IMR-90 (cell line): Measurements from ENCODE around the gene CNFN. TPM values are rescaled to one million over a fixed set of nuclear protein-coding genes. Genes with fewer than 3 reads are reported as not detected.

Experiments used
- ATAC-seq: fragments of 200-7000 bp; cut with Tn5 transposase; 2 replicates; pipeline ENCODE4 v1.9.1; 2020; ENCODE audit warnings: low read depth, mild to moderate bottlenecking, moderate library complexity
- BruUV-seq: library from RNA; stranded (reverse); fragments of 400-500 nt; replicated peaks from 2 replicates; lab custom pipeline; 2021; lab: Mats Ljungman, UMichigan
- CTCF ChIA-PET: fragments of 300-600 bp; formaldehyde crosslinking; extraction: SDS; loops from one replicate; lab custom pipeline; 2021; ENCODE audit warnings: antibody characterized with exemption; lab: Yijun Ruan, JAX
- POLR2A ChIA-PET: fragments of 300-600 bp; sonication (Branson Sonifier 250); formaldehyde crosslinking; loops from one replicate; lab custom pipeline; 2022; ENCODE audit warnings: antibody characterized with exemption; ENCODE audit not compliant: unreplicated experiment; lab: Charles Lee
- DNase-seq: peaks from one replicate; pipeline ENCODE4 v3.0.0; 2013
- H2AFZ ChIP-seq: replicated peaks from 2 replicates; pipeline ENCODE3; 2013; ENCODE audit warnings: low read length, mild to moderate bottlenecking; ENCODE audit not compliant: poor library complexity
- H2AK5ac ChIP-seq: 2 replicates; pipeline ENCODE4 v1.6.1; 2013; ENCODE audit warnings: low read depth, low read length, inconsistent platforms
- H2AK9ac ChIP-seq: replicated peaks from 2 replicates; pipeline ENCODE3; 2013; ENCODE audit warnings: mild to moderate bottlenecking, low read depth, low read length, moderate library complexity; ENCODE audit not compliant: poor library complexity
- H2BK120ac ChIP-seq: 2 replicates; pipeline ENCODE4 v1.6.1; 2013; ENCODE audit warnings: low read depth, low read length, inconsistent platforms
- H2BK15ac ChIP-seq: 3 replicates; pipeline ENCODE4 v1.6.1; 2013; ENCODE audit warnings: low read depth, low read length, inconsistent platforms
- H2BK20ac ChIP-seq: 2 replicates; pipeline ENCODE4 v1.6.1; 2013; ENCODE audit warnings: low read depth, mild to moderate bottlenecking, inconsistent platforms, low read length, moderate library complexity
- H2BK5ac ChIP-seq: 2 replicates; pipeline ENCODE4 v1.6.1; 2013; ENCODE audit warnings: mild to moderate bottlenecking, low read depth, low read length, inconsistent platforms; ENCODE audit not compliant: poor library complexity, severe bottlenecking
- H3K14ac ChIP-seq: replicated peaks from 2 replicates; pipeline ENCODE4 v1.6.1; 2013; ENCODE audit warnings: low read depth, low read length, inconsistent platforms
- H3K18ac ChIP-seq: 2 replicates; pipeline ENCODE4 v1.6.1; 2013; ENCODE audit warnings: low read depth, low read length, control low read depth
- H3K23ac ChIP-seq: 2 replicates; pipeline ENCODE4 v1.6.1; 2013; ENCODE audit warnings: low read depth, low read length, inconsistent platforms
- H3K27ac ChIP-seq: 2 replicates; pipeline ENCODE4 v1.5.1; 2013; ENCODE audit warnings: mild to moderate bottlenecking, control low read depth, low read length; ENCODE audit not compliant: insufficient read depth
- H3K27me3 ChIP-seq: 2 replicates; pipeline ENCODE4 v1.6.1; 2013; ENCODE audit warnings: low read length; ENCODE audit not compliant: control insufficient read depth, insufficient read depth
- H3K36me3 ChIP-seq: 2 replicates; pipeline ENCODE4 v1.6.1; 2013; ENCODE audit warnings: low read length, mixed read lengths; ENCODE audit not compliant: control insufficient read depth, insufficient read depth
- H3K4ac ChIP-seq: 2 replicates; pipeline ENCODE4 v1.6.1; 2013; ENCODE audit warnings: low read depth, low read length, inconsistent platforms
- H3K4me1 ChIP-seq: 2 replicates; pipeline ENCODE4 v1.6.1; 2013; ENCODE audit warnings: low read length, mixed read lengths; ENCODE audit not compliant: control insufficient read depth, insufficient read depth
- H3K4me2 ChIP-seq: 2 replicates; pipeline ENCODE4 v1.6.1; 2013; ENCODE audit warnings: low read depth, mild to moderate bottlenecking, control low read depth, low read length, moderate library complexity
- H3K4me3 ChIP-seq: 2 replicates; pipeline ENCODE4 v1.5.1; 2013; ENCODE audit warnings: low read depth, mild to moderate bottlenecking, control low read depth, low read length, moderate library complexity; ENCODE audit not compliant: insufficient read depth
- H3K56ac ChIP-seq: 2 replicates; pipeline ENCODE4 v1.6.1; 2013; ENCODE audit warnings: low read length, inconsistent platforms; ENCODE audit not compliant: insufficient read depth; ENCODE audit errors: extremely low read depth
- H3K79me1 ChIP-seq, 2 experiments: 2 replicates each; pipeline ENCODE4 v1.6.1; 2013; ENCODE audit warnings: low read length in 2 of 2, inconsistent platforms in 1 of 2, low read depth in 1 of 2
- H3K9ac ChIP-seq: 2 replicates; pipeline ENCODE4 v1.6.1; 2013; ENCODE audit warnings: low read depth, low read length, control low read depth
- H3K9me1 ChIP-seq: 2 replicates; pipeline ENCODE4 v1.6.1; 2013; ENCODE audit warnings: low read length, inconsistent platforms; ENCODE audit not compliant: insufficient read depth
- H3K9me3 ChIP-seq: 2 replicates; pipeline ENCODE4 v1.6.1; 2013; ENCODE audit warnings: low read length; ENCODE audit not compliant: control insufficient read depth, insufficient read depth
- H4K20me1 ChIP-seq: 2 replicates; pipeline ENCODE4 v1.6.1; 2013; ENCODE audit warnings: low read length, inconsistent platforms; ENCODE audit not compliant: insufficient read depth
- H4K5ac ChIP-seq: 2 replicates; pipeline ENCODE4 v1.6.1; 2013; ENCODE audit warnings: mild to moderate bottlenecking, low read depth, low read length, control low read depth
- H4K8ac ChIP-seq, 2 experiments: 2 replicates each; pipeline ENCODE4 v1.6.1; 2013; ENCODE audit warnings: low read depth in 2 of 2, low read length in 2 of 2, control low read depth in 1 of 2, inconsistent platforms in 1 of 2
- H4K91ac ChIP-seq: 2 replicates; pipeline ENCODE4 v1.6.1; 2013; ENCODE audit warnings: low read depth, low read length, inconsistent platforms; ENCODE audit not compliant: insufficient read depth
- BHLHE40 ChIP-seq: fragments of 150-350 bp; IDR thresholded peaks from 2 replicates; pipeline ENCODE4 v1.6.1; 2016; ENCODE audit warnings: mild to moderate bottlenecking, low read depth, low read length
- CEBPB ChIP-seq: IDR thresholded peaks from 2 replicates; pipeline ENCODE4 v1.6.1; 2012; ENCODE audit warnings: low read depth, low read length, improper control_type of control experiment
- CHD1 ChIP-seq: IDR thresholded peaks from 2 replicates; pipeline ENCODE4 v1.6.1; 2012; ENCODE audit warnings: low read depth, low read length, improper control_type of control experiment
- CTCF ChIP-seq: conservative IDR thresholded peaks from 2 replicates; pipeline ENCODE4 v1.5.1; 2012; ENCODE audit warnings: mild to moderate bottlenecking, low read depth, low read length, improper control_type of control experiment
- FOS ChIP-seq: fragments of 150-350 bp; IDR thresholded peaks from 2 replicates; pipeline ENCODE4 v1.6.1; 2016; ENCODE audit warnings: low read depth, low read length
- MAFK ChIP-seq: IDR thresholded peaks from 2 replicates; pipeline ENCODE4 v1.6.1; 2012; ENCODE audit warnings: low read depth, low read length, improper control_type of control experiment
- MAZ ChIP-seq: IDR thresholded peaks from 2 replicates; pipeline ENCODE4 v1.6.1; 2012; ENCODE audit warnings: low read depth, mild to moderate bottlenecking, low read length, improper control_type of control experiment, moderate library complexity, borderline replicate concordance
- MXI1 ChIP-seq: IDR thresholded peaks from 2 replicates; pipeline ENCODE4 v1.6.1; 2012; ENCODE audit warnings: low read depth, mild to moderate bottlenecking, low read length, moderate library complexity, borderline replicate concordance
- NFE2L2 ChIP-seq: fragments of 150-350 bp; IDR thresholded peaks from 2 replicates; pipeline ENCODE4 v1.6.1; 2016; ENCODE audit warnings: low read depth, mild to moderate bottlenecking, low read length
- POLR2A ChIP-seq: IDR thresholded peaks from 2 replicates; pipeline ENCODE4 v1.6.1; 2012; ENCODE audit warnings: mild to moderate bottlenecking, low read depth, low read length
- RAD21 ChIP-seq: IDR thresholded peaks from 2 replicates; pipeline ENCODE4 v1.6.1; 2012; ENCODE audit warnings: low read length, improper control_type of control experiment
- RCOR1 ChIP-seq: IDR thresholded peaks from 2 replicates; pipeline ENCODE4 v1.6.1; 2012; ENCODE audit warnings: mild to moderate bottlenecking, low read length, improper control_type of control experiment; ENCODE audit not compliant: insufficient replicate concordance
- RFX5 ChIP-seq: IDR thresholded peaks from 2 replicates; pipeline ENCODE4 v1.8.0; 2012; ENCODE audit warnings: low read depth, mild to moderate bottlenecking, low read length, moderate library complexity
- SMC3 ChIP-seq: fragments of 150-350 bp; IDR thresholded peaks from 2 replicates; pipeline ENCODE4 v1.6.1; 2016; ENCODE audit warnings: low read depth, mild to moderate bottlenecking, antibody characterized with exemption, low read length, moderate library complexity
- USF2 ChIP-seq: fragments of 150-350 bp; IDR thresholded peaks from 2 replicates; pipeline ENCODE4 v1.6.1; 2017; ENCODE audit warnings: mild to moderate bottlenecking, antibody characterized with exemption, low read length, low read depth
- WGBS, 2 experiments: methylation state at CpG; one replicate each; pipeline versions ENCODE4 v1.1.5 to v1.1.7; 2013; ENCODE audit warnings: missing lambda C conversion rate in 2 of 2; ENCODE audit not compliant: insufficient read length in 1 of 2; ENCODE audit errors: extremely low coverage in 2 of 2; 5-methylcytosine and 5-hydroxymethylcytosine counted together
- dilution Hi-C: fragments of 300-500 bp; cut with HindIII; formaldehyde crosslinking; loops from one replicate; pipeline ENCODE4 v1.14.3; 2018; ENCODE audit warnings: low sequenced_read_pairs; ENCODE audit not compliant: unreplicated experiment
- in situ Hi-C: fragments of 300-500 bp; cut with MboI; formaldehyde crosslinking; loops from 3 replicates; pipeline ENCODE4 v1.14.3; 2019; ENCODE audit warnings: low sequenced_read_pairs, inconsistent platforms, mixed read lengths
- intact Hi-C: fragments of 100-400 bp; cut with micrococcal nuclease; formaldehyde crosslinking; loops from 2 replicates; pipeline ENCODE4 v1.10.0; 2022
- polyA plus RNA-seq, 3 experiments: library from polyadenylated mRNA; depleted of rRNA; stranded (reverse); fragments of >200 nt; gene quantifications; 2 replicates each; pipeline ENCODE4 v1.2.3, GENCODE V29; 2012; ENCODE audit warnings: low replicate concordance in 1 of 3
- total RNA-seq: library from RNA; depleted of rRNA; stranded (reverse); fragments of >200 nt; gene quantifications from 2 replicates; pipeline ENCODE4 v1.2.3, GENCODE V29; 2012
- TF ChIP-seq, protein P1 (sequence below): fragments of 150-350 bp; IDR thresholded peaks from 2 replicates; pipeline ENCODE4 v1.6.1; 2016; ENCODE audit warnings: low read depth, mild to moderate bottlenecking, low read length, moderate library complexity, borderline replicate concordance

The CNFN gene
- total and polyA plus RNA-seq, 2 of the 4 experiments (the other 2 are of a cell fraction) = 1.2 TPM; not detected in 1

DNA sequence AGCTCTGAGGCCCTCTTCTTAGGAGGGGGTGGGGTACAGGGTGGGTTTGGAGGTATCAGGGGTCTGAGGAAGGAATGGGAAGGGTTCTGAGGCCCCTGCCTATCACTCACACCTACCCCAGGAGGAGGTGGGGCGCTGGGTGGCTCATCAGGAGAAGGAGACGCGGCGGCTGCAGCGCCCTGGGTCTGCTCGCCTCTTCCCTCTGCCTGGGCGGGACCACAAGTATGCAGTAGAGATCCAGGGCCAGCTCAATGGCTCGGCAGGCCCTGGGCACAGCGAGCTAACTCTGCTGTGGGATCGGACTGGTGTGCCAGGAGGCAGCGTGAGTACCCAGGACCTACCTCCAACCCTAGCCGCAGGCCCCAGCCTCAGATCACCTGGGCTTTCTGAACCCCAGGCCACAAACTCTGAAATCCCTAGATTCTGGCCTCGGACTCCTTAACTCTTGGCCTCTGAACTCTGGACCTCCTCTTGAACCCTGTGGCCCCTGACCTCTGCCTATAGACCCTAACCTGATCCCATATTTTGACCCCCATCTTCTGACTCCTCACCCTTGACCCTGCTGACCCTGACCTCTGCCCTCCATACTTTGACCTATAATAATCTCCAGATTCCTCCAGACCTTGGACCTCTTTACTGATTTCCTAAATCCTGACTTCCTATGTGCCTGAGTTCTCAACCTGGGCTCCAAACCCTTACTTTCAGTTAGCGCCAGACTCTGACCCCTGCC lies 40.6 kb downstream of the CNFN start:
- Histone ChIP-seq H4K8ac (no peak overlapping the region), H3K18ac (no peak overlapping the region), H2BK15ac (no peak overlapping the region), H3K79me1 (no peaks in the 10 kb centered on the region), H3K9me1 (0 out of 2 replicates have a peak, but pooled peaks cover 4% of the 10 kb centered on the region), H3K56ac (no peak overlapping the region), H3K23ac (no peak overlapping the region), H3K27ac (no peak overlapping the region), H2AK9ac (no peak overlapping the region), H3K4me1 (no peaks in the 10 kb centered on the region; the same call in 1 of the 2 replicates), H4K5ac (no peak overlapping the region), H2BK20ac (no peak overlapping the region), H2AK5ac (no peak overlapping the region), H3K36me3 (peaks cover 23% of the 10 kb centered on the region), H3K14ac (no peak overlapping the region), H2AFZ (no peak overlapping the region), H2BK120ac (no peak overlapping the region), H2BK5ac (no peak overlapping the region), H3K9ac (no peak overlapping the region), H3K4me2 (no peak overlapping the region), H4K91ac (no peak overlapping the region), H3K27me3 (no peaks in the 10 kb centered on the region), H3K4me3 (no peak overlapping the region), H3K9me3 (no peaks in the 10 kb centered on the region), H4K20me1 (no peaks in the 10 kb centered on the region), H3K4ac (no peak overlapping the region)
- in situ Hi-C loops (no loop called here), intact Hi-C loops (no loop called here), dilution Hi-C loops (no loop called here)
- WGBS, 2 experiments = 92% methylated on average over 10 of the region's 14 CpGs; no CpG with 5 or more reads in 1 of the 2 experiments
- POLR2A ChIA-PET = no interaction called here
- CTCF ChIA-PET = no interaction called here
- DNase-seq (no peak), ATAC-seq (no peak)
- TF ChIP-seq, protein P1, sequence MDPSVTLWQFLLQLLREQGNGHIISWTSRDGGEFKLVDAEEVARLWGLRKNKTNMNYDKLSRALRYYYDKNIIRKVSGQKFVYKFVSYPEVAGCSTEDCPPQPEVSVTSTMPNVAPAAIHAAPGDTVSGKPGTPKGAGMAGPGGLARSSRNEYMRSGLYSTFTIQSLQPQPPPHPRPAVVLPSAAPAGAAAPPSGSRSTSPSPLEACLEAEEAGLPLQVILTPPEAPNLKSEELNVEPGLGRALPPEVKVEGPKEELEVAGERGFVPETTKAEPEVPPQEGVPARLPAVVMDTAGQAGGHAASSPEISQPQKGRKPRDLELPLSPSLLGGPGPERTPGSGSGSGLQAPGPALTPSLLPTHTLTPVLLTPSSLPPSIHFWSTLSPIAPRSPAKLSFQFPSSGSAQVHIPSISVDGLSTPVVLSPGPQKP = no peak
- TF ChIP-seq BHLHE40 = no peak
- TF ChIP-seq NFE2L2 = no peak
- TF ChIP-seq MXI1 = no peak
- TF ChIP-seq USF2 = no peak
- TF ChIP-seq CTCF = no peak
- no peak for TF ChIP-seq MAFK
- no peak for TF ChIP-seq POLR2A
- TF ChIP-seq RFX5 = no peak
- no peak for TF ChIP-seq CEBPB
- no peak for TF ChIP-seq CHD1
- TF ChIP-seq FOS = no peak
- no peak for TF ChIP-seq RAD21
- no peak for TF ChIP-seq MAZ
- no peak for TF ChIP-seq SMC3
- TF ChIP-seq RCOR1 = no peak
- no TSS peak for BruUV-seq
